ENCODE results near the gene MTERF4.
A peak's percentile ranks its signal among the peaks of the same experiment; 100 is the strongest.

The MTERF4 gene

GRCh38 chr2:241102239-241102803, at the start of gene MTERF4:
MTERF4 (minus strand) TSS chr2:241102287; CDS start chr2:241102273, 14 bp downstream.
- DNase-seq: peak; percentile 85 to 86

- no peak for DNase-seq
Measured at GRCh38 chr2:241150660-241151530, 48.8 kb upstream of the MTERF4 start.

- DNase-seq: peak; percentile 93 to 94
Measured at GRCh38 chr2:241149925-241150659, 48.0 kb upstream of the MTERF4 start, which contains the start of gene PPP1R7. PPP1R7 (plus strand) TSS chr2:241150467; CDS start chr2:241150496, 29 bp downstream.

- no peak for DNase-seq
Measured at GRCh38 chr2:241149675-241149924, 47.5 kb upstream of the MTERF4 start.

GRCh38 chr2:241148891-241149674, 47.0 kb upstream of the MTERF4 start, which contains the start of gene PASK:
PASK (minus strand) TSS chr2:241149472; CDS start chr2:241143032, 6,440 bp downstream.
- peak; percentile 91 to 92 for DNase-seq

- no peak for DNase-seq
Measured at GRCh38 chr2:241148239-241148638, 46.2 kb upstream of the MTERF4 start.

- DNase-seq: no peak
Measured at GRCh38 chr2:241147336-241147735, 45.2 kb upstream of the MTERF4 start.

GRCh38 chr2:241146286-241146685, 44.2 kb upstream of the MTERF4 start:
- DNase-seq: no peak

GRCh38 chr2:241142593-241142992, 40.5 kb upstream of the MTERF4 start:
- no peak for DNase-seq

GRCh38 chr2:241142063-241142462, 40.0 kb upstream of the MTERF4 start:
- no peak for DNase-seq

- DNase-seq: no peak
Measured at GRCh38 chr2:241141214-241141770, 39.2 kb upstream of the MTERF4 start.

- DNase-seq: no peak
Measured at GRCh38 chr2:241140445-241140840, 38.4 kb upstream of the MTERF4 start.

- DNase-seq: no peak
Measured at GRCh38 chr2:241139531-241140444, 37.7 kb upstream of the MTERF4 start.

- no peak for DNase-seq
Measured at GRCh38 chr2:241138471-241138870, 36.4 kb upstream of the MTERF4 start.

GRCh38 chr2:241137276-241138190, 35.4 kb upstream of the MTERF4 start:
- DNase-seq: no peak

GRCh38 chr2:241136661-241137260, 34.7 kb upstream of the MTERF4 start:
- no peak for DNase-seq

GRCh38 chr2:241136191-241136590, 34.1 kb upstream of the MTERF4 start:
- DNase-seq: no peak

- no peak for DNase-seq
Measured at GRCh38 chr2:241135737-241136136, 33.6 kb upstream of the MTERF4 start.

- no peak for DNase-seq
Measured at GRCh38 chr2:241134711-241135110, 32.6 kb upstream of the MTERF4 start.

GRCh38 chr2:241133436-241133820, 31.3 kb upstream of the MTERF4 start:
- DNase-seq: no peak

All from activated CD4-positive, alpha-beta T cell treated with anti-CD3 and anti-CD28 coated beads for 4 hours (primary cell).